ENCODE measurements around the gene GSTM4. TPM values are rescaled to one million over a fixed set of nuclear protein-coding genes. Genes with fewer than 3 reads are reported as not detected.

The GSTM4 gene
- total and polyA plus RNA-seq, 2 experiments from 2014 or later = 12.8 to 12.9 TPM

DNA sequence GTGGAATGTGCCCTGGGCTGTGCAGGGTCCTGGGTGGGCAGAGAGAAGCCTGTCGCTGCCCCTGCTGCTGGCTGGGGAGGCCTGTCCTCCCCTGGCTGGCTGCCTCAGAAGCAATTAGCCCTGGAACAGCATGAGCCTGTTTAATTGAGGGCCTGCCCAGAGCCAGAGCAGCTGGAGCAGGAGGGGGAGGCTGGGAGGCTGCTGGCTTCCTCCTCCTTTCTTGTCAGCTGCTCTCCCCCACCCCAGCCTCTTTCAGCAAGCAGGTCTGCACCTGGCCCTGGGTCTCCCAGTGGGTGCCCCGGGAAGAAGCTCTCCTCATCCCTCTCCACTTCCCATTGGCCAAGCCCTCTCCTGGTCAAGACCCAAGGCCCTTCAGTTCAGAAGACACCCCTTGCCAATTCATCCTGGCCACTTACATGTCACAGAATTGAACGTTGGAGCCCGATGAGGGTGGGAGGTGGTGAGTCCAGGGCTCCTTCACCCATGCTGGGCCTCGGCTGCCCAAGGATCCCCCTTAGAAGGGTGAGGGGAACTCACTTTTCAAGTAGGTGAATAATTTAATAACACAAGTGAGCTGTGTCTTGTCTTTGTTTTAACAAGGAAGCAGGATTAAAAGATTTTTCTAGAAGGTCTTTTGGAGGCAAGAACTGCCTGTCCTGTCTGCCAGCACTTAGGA, 23.1 kb upstream of the GSTM4 start (continued):
- TF ChIP-seq, protein P1, sequence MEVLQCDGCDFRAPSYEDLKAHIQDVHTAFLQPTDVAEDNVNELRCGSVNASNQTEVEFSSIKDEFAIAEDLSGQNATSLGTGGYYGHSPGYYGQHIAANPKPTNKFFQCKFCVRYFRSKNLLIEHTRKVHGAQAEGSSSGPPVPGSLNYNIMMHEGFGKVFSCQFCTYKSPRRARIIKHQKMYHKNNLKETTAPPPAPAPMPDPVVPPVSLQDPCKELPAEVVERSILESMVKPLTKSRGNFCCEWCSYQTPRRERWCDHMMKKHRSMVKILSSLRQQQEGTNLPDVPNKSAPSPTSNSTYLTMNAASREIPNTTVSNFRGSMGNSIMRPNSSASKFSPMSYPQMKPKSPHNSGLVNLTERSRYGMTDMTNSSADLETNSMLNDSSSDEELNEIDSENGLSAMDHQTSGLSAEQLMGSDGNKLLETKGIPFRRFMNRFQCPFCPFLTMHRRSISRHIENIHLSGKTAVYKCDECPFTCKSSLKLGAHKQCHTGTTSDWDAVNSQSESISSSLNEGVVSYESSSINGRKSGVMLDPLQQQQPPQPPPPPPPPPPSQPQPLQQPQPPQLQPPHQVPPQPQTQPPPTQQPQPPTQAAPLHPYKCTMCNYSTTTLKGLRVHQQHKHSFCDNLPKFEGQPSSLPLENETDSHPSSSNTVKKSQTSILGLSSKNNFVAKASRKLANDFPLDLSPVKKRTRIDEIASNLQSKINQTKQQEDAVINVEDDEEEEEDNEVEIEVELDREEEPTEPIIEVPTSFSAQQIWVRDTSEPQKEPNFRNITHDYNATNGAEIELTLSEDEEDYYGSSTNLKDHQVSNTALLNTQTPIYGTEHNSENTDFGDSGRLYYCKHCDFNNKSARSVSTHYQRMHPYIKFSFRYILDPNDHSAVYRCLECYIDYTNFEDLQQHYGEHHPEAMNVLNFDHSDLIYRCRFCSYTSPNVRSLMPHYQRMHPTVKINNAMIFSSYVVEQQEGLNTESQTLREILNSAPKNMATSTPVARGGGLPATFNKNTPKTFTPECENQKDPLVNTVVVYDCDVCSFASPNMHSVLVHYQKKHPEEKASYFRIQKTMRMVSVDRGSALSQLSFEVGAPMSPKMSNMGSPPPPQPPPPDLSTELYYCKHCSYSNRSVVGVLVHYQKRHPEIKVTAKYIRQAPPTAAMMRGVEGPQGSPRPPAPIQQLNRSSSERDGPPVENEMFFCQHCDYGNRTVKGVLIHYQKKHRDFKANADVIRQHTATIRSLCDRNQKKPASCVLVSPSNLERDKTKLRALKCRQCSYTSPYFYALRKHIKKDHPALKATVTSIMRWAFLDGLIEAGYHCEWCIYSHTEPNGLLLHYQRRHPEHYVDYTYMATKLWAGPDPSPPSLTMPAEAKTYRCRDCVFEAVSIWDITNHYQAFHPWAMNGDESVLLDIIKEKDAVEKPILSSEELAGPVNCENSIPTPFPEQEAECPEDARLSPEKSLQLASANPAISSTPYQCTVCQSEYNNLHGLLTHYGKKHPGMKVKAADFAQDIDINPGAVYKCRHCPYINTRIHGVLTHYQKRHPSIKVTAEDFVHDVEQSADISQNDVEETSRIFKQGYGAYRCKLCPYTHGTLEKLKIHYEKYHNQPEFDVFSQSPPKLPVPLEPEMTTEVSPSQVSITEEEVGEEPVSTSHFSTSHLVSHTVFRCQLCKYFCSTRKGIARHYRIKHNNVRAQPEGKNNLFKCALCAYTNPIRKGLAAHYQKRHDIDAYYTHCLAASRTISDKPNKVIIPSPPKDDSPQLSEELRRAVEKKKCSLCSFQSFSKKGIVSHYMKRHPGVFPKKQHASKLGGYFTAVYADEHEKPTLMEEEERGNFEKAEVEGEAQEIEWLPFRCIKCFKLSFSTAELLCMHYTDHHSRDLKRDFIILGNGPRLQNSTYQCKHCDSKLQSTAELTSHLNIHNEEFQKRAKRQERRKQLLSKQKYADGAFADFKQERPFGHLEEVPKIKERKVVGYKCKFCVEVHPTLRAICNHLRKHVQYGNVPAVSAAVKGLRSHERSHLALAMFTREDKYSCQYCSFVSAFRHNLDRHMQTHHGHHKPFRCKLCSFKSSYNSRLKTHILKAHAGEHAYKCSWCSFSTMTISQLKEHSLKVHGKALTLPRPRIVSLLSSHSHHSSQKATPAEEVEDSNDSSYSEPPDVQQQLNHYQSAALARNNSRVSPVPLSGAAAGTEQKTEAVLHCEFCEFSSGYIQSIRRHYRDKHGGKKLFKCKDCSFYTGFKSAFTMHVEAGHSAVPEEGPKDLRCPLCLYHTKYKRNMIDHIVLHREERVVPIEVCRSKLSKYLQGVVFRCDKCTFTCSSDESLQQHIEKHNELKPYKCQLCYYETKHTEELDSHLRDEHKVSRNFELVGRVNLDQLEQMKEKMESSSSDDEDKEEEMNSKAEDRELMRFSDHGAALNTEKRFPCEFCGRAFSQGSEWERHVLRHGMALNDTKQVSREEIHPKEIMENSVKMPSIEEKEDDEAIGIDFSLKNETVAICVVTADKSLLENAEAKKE (CRISPR knock-in tag; IDR thresholded peaks at IDR 0.05) = no peak
- TF ChIP-seq EZH2phosphoT487 (IDR thresholded peaks at IDR 0.05; ENCODE audit: unreplicated experiment) (no peak), CREB1 (CRISPR knock-in tag; IDR thresholded peaks at IDR 0.05; ENCODE audit: low read depth) (no peak), NANOG (IDR thresholded peaks at IDR 0.05; ENCODE audit: borderline replicate concordance) (no peak), EZH2 (IDR thresholded peaks at IDR 0.05; ENCODE audit: low read depth, unreplicated experiment) (no peak), ZNF331 (CRISPR knock-in tag; IDR thresholded peaks at IDR 0.05; ENCODE audit: low read depth) (no peak), STAT1 (IDR thresholded peaks at IDR 0.05; ENCODE audit: unreplicated experiment) (no peak), JUNB (IDR thresholded peaks at IDR 0.05; ENCODE audit: unreplicated experiment) (no peak)
- TF ChIP-seq, protein P2, sequence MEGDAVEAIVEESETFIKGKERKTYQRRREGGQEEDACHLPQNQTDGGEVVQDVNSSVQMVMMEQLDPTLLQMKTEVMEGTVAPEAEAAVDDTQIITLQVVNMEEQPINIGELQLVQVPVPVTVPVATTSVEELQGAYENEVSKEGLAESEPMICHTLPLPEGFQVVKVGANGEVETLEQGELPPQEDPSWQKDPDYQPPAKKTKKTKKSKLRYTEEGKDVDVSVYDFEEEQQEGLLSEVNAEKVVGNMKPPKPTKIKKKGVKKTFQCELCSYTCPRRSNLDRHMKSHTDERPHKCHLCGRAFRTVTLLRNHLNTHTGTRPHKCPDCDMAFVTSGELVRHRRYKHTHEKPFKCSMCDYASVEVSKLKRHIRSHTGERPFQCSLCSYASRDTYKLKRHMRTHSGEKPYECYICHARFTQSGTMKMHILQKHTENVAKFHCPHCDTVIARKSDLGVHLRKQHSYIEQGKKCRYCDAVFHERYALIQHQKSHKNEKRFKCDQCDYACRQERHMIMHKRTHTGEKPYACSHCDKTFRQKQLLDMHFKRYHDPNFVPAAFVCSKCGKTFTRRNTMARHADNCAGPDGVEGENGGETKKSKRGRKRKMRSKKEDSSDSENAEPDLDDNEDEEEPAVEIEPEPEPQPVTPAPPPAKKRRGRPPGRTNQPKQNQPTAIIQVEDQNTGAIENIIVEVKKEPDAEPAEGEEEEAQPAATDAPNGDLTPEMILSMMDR (conservative IDR thresholded peaks at IDR 0.05; ENCODE audit: low read depth in 2 of 2) = no peak
- TF ChIP-seq, protein P3, sequence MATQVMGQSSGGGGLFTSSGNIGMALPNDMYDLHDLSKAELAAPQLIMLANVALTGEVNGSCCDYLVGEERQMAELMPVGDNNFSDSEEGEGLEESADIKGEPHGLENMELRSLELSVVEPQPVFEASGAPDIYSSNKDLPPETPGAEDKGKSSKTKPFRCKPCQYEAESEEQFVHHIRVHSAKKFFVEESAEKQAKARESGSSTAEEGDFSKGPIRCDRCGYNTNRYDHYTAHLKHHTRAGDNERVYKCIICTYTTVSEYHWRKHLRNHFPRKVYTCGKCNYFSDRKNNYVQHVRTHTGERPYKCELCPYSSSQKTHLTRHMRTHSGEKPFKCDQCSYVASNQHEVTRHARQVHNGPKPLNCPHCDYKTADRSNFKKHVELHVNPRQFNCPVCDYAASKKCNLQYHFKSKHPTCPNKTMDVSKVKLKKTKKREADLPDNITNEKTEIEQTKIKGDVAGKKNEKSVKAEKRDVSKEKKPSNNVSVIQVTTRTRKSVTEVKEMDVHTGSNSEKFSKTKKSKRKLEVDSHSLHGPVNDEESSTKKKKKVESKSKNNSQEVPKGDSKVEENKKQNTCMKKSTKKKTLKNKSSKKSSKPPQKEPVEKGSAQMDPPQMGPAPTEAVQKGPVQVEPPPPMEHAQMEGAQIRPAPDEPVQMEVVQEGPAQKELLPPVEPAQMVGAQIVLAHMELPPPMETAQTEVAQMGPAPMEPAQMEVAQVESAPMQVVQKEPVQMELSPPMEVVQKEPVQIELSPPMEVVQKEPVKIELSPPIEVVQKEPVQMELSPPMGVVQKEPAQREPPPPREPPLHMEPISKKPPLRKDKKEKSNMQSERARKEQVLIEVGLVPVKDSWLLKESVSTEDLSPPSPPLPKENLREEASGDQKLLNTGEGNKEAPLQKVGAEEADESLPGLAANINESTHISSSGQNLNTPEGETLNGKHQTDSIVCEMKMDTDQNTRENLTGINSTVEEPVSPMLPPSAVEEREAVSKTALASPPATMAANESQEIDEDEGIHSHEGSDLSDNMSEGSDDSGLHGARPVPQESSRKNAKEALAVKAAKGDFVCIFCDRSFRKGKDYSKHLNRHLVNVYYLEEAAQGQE (IDR thresholded peaks at IDR 0.05; ENCODE audit: unreplicated experiment) = no peak
